Kidney epithelial cell (primary cell): ENCODE measurements around the gene CDH8. TPM values are rescaled to one million over a fixed set of nuclear protein-coding genes. Genes with fewer than 3 reads are reported as not detected.

Experiments used
- DNase-seq: peaks from one replicate; pipeline ENCODE4 v3.0.0-alpha.2; 2010; ENCODE audit warnings: low read depth
- H3K27me3 ChIP-seq: 2 replicates; pipeline ENCODE4 v1.6.0; 2011; ENCODE audit warnings: low read length; ENCODE audit not compliant: control insufficient read depth, insufficient read depth
- H3K36me3 ChIP-seq: 2 replicates; pipeline ENCODE4 v1.5.1; 2011; ENCODE audit warnings: low read length; ENCODE audit not compliant: control insufficient read depth, insufficient read depth
- H3K4me3 ChIP-seq: 2 replicates; pipeline ENCODE4 v1.5.1; 2011; ENCODE audit warnings: low read depth, mild to moderate bottlenecking, control low read depth, low read length
- total RNA-seq: library from RNA; depleted of rRNA; stranded (reverse); fragments of >200 nt; gene quantifications from 2 replicates; pipeline ENCODE4 v1.2.3, GENCODE V29; 2015
- TF ChIP-seq, protein P1 (sequence below): IDR thresholded peaks from 2 replicates; pipeline ENCODE4 v1.5.1; 2011; ENCODE audit warnings: mild to moderate bottlenecking, moderate library complexity, low read length, control low read depth, inconsistent platforms; ENCODE audit not compliant: insufficient read depth, poor library complexity, severe bottlenecking

The CDH8 gene
- total RNA-seq, 1 donor from 2014 or later, result 0.92 TPM

DNA sequence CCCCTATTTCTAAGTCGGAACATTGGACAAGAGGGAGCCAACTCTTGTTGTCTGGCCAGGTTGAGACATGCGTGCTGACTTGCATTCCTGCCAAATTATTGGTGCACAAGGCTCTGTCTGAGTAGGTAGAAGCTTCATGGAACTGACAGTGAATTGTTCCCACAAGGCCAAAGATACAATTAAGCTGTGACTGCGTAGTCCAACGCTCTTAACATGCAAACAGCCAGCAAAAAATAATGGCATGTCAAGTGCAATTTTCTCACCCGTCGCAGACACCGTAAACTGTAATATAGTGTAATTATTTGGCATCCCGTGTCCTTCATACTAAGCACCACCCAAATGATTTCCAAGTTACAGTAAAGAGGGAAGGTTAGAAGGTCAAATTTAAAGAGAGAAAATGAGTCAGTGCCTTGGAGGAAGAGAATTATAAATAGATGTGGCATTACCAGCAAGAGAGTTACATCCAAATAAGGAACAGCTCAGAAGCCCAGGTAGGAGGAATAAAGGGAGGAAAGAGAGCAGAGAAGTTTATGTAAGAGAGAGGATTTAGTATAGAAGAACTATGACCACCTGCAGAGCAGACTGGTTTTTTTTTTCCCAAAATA, 21.8 kb downstream of the CDH8 start:
- Histone ChIP-seq H3K27me3 (no peaks in the 10 kb centered on the region), H3K36me3 (no peaks in the 10 kb centered on the region), H3K4me3 (no peak overlapping the region)
- DNase-seq, result no peak
- TF ChIP-seq, protein P1, sequence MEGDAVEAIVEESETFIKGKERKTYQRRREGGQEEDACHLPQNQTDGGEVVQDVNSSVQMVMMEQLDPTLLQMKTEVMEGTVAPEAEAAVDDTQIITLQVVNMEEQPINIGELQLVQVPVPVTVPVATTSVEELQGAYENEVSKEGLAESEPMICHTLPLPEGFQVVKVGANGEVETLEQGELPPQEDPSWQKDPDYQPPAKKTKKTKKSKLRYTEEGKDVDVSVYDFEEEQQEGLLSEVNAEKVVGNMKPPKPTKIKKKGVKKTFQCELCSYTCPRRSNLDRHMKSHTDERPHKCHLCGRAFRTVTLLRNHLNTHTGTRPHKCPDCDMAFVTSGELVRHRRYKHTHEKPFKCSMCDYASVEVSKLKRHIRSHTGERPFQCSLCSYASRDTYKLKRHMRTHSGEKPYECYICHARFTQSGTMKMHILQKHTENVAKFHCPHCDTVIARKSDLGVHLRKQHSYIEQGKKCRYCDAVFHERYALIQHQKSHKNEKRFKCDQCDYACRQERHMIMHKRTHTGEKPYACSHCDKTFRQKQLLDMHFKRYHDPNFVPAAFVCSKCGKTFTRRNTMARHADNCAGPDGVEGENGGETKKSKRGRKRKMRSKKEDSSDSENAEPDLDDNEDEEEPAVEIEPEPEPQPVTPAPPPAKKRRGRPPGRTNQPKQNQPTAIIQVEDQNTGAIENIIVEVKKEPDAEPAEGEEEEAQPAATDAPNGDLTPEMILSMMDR, result no peak

DNA sequence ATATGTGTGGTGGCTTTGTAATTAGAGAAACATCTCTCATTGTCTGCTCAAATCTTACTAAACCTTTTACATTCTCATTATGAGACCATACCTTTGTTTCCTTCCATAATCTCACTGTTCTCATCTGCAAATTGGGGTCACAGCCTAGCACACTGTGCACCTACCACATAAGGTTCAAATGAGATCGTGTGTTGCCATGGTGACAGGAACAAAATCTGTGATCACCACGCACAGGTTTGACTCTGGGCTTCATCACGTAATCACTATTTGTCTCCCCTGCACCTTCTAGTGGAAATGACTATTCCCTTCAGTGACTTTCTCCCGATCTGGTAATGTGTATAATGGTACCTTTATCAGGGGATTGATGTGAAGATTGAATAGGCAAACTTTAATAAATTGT, 26.1 kb downstream of the CDH8 start:
- no peak for DNase-seq
- TF ChIP-seq, protein P1, result no peak
- no peaks in the 10 kb centered on the region for H3K27me3 ChIP-seq

DNA sequence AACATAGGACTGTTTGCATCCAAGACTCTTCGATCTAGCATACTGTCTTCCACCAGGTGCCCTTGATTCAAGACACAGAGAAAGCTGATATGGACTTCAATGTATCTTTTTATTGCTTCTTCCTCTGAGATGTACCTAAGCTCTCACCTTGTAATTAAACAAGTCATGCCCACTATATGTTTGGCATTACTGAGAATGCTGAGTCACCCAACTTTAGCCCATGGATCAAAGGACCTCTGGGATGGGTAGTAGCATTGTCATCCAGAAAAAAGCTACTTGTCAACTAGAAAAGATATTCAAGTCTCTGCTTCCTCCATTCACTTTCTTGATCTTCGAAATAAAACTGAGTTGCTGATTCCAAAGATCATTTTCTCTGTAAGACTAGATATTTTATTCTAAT, 37.8 kb downstream of the CDH8 start:
- Histone ChIP-seq H3K4me3 (no peak overlapping the region), H3K36me3 (no peaks in the 10 kb centered on the region), H3K27me3 (no peaks in the 10 kb centered on the region)
- TF ChIP-seq, protein P1, result no peak
- DNase-seq, result no peak

More for the DNA sequence above, 26.1 kb downstream of the CDH8 start:
- Histone ChIP-seq H3K36me3 (no peaks in the 10 kb centered on the region), H3K4me3 (no peak overlapping the region)

DNA sequence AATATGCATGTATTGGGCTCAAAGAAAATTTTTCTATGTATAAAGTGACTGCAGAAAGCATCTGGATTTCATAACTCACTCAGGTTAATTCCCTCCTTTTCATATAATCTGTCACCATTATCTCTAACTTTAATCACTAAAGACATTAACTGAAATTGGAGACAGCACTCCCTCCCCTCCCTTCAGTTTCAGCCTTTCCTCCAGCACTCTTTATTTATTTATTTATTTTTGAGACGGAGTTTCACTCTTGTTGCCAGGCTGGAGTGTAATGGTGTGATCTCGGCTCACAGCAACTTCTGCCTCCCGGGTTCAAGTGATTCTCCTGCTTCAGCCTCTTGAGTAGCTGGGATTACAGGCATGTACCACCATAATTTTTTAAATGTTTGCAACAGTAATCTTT, 43.1 kb downstream of the CDH8 start:
- Histone ChIP-seq H3K36me3 (no peaks in the 10 kb centered on the region), H3K27me3 (no peaks in the 10 kb centered on the region), H3K4me3 (no peak overlapping the region)
- DNase-seq, result no peak
- TF ChIP-seq, protein P1, result no peak

DNA sequence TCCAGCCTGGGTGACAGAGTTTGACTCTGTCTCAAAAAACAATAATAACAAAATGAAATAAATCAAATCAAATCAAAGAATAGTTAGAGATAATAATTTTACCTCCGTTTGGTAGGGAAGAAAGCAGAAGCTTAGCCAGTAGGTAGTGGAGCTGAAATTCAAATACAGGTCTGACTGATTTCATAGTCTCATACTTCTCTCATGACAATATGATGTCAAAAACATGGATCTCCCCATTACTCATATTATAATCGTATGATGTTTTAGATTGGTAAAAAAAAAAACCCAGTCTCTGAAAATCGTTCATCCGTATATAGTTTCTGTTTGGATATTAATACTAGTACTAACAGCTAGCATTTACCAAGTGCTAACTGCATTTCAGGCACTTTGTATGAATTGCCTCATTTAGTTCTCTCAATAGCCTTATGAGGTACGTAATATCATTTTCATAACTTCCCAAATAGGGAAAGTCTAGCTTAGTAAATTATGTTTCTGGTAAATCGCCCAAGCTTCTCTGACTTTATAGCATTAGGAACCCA, 48.7 kb downstream of the CDH8 start:
- no peak overlapping the region for H3K4me3 ChIP-seq
- no peak for DNase-seq
- no peaks in the 10 kb centered on the region for H3K36me3 ChIP-seq
- TF ChIP-seq, protein P1, result no peak
- H3K27me3 ChIP-seq, result no peaks in the 10 kb centered on the region

DNA sequence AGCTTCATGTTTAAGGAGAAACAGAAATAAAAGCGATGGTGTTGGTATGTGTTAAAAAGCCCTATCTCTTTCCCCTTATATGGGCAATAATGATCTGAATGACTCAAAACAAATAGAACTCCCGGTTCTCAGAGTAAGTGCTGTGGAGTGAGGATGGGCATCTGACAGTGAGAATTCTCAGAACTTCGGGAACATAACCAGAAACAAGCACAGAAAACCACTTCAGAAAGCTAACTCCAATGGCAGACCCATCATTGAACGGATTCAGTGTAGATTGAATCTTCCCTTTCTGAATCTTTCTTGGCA, 67.2 kb downstream of the CDH8 start:
- Histone ChIP-seq H3K4me3 (no peak overlapping the region), H3K27me3 (no peaks in the 10 kb centered on the region), H3K36me3 (no peaks in the 10 kb centered on the region)
- TF ChIP-seq, protein P1, result no peak
- DNase-seq, result no peak
